ENCODE results near the gene RHPN2.
A peak's percentile ranks its signal among the peaks of the same experiment; 100 is the strongest.

RHPN2 gene

GRCh38 chr19:33066543-33066942 is 1.9 kb upstream of the RHPN2 start:
- H3K27ac ChIP-seq = no peak overlapping the region
- no peak overlapping the region for H3K4me3 ChIP-seq
- no peak for TF ChIP-seq CTCF (IDR thresholded peaks at IDR 0.05)
- DNase-seq (ENCODE audit: low spot score) = no peak

DNA sequence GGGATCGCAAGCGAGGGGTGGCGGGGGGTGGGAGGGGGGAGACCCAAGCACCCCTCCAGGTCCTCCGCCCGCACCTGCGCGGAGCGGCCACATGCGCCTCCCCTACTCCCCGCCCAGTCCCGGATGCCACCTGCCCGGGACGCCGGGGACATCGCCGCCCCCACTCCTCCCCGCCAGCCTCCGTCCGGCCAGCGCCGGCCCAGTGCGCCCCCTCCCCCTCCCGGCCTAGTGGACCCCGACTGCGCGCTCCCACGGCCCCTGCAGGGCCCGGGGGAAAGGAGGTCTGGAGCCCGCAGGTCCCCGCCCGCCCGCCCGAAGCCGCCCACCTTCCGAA is 263 bp downstream of the RHPN2 start:
- no peak overlapping the region for H3K27ac ChIP-seq
- no peak for DNase-seq (ENCODE audit: low spot score)

GRCh38 chr19:33063753-33064457 is 783 bp downstream of the RHPN2 start:
- H3K4me3 ChIP-seq = peak overlapping the region; percentile 81

More for the DNA sequence above, 263 bp downstream of the RHPN2 start:
- peak overlapping the region; percentile 81 for H3K4me3 ChIP-seq
- no peak for TF ChIP-seq CTCF (IDR thresholded peaks at IDR 0.05)

GRCh38 chr19:33063356-33063752 is 1.3 kb downstream of the RHPN2 start:
- H3K4me3 ChIP-seq = peak overlapping the region; percentile 81
- DNase-seq (ENCODE audit: low spot score) = no peak
- TF ChIP-seq CTCF (IDR thresholded peaks at IDR 0.05) = no peak
- no peak overlapping the region for H3K27ac ChIP-seq

More at GRCh38 chr19:33063753-33064457, 783 bp downstream of the RHPN2 start:
- DNase-seq (ENCODE audit: low spot score) = no peak
- H3K27ac ChIP-seq = no peak overlapping the region
- TF ChIP-seq CTCF (IDR thresholded peaks at IDR 0.05) = no peak

DNA sequence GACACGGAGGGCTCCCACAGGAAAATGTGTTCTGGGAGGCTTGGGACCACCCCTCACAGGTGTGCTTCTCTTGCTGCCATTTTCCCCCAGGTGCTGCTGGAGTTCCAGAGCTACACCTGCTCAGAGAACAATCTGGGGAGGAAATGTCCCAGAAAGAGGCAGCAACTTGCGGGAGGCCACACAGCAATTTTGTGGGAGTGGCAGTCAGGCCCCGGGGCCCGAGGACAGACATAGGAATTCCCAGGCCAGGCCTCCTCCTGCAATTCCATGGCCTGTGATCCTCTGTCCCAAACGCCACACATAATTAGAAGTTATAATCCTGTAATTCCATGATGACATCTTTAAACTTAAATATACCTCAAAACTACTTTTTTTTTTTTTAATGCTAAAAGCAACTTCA is 1.8 kb downstream of the RHPN2 start:
- Histone ChIP-seq H3K27ac (no peak overlapping the region), H3K4me3 (no peak overlapping the region)
- no peak for DNase-seq (ENCODE audit: low spot score)
- no peak for TF ChIP-seq CTCF (IDR thresholded peaks at IDR 0.05)

- H3K4me3 ChIP-seq = no peak overlapping the region
- no peak for TF ChIP-seq CTCF (IDR thresholded peaks at IDR 0.05)
- DNase-seq (ENCODE audit: low spot score) = no peak
- no peak overlapping the region for H3K27ac ChIP-seq
Measured at GRCh38 chr19:33060586-33060985, 4.1 kb downstream of the RHPN2 start.

DNA sequence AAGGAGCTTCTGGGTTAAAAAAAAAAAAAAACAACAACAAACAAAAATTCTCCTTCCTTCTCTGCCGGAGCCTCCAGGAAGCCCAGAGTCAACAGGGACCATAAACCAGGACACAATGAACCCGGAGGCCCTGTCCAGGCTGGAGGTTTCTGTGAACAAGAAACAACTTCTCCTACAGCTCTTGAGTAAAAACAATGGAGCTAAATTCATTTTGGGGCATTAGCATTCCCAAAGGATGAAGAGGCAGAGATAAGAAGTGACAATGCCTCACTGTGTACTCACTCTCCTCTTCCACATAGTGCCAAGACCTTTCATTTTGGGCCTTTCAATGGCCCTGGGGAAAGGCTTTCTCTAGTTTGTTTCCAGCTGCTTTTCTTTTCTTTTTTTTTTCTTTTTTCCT is 9.0 kb downstream of the RHPN2 start:
- no peak overlapping the region for H3K27ac ChIP-seq
- no peak for TF ChIP-seq CTCF (IDR thresholded peaks at IDR 0.05)
- no peak for DNase-seq (ENCODE audit: low spot score)
- no peak overlapping the region for H3K4me3 ChIP-seq

Measured in coronary artery (tissue), 2 donors.